ENCODE data around the gene WNT8B. TPM values are rescaled to one million over a fixed set of nuclear protein-coding genes. Genes with fewer than 3 reads are reported as not detected.

The WNT8B gene
- total RNA-seq, 1 donor from 2014 or later = not detected

DNA sequence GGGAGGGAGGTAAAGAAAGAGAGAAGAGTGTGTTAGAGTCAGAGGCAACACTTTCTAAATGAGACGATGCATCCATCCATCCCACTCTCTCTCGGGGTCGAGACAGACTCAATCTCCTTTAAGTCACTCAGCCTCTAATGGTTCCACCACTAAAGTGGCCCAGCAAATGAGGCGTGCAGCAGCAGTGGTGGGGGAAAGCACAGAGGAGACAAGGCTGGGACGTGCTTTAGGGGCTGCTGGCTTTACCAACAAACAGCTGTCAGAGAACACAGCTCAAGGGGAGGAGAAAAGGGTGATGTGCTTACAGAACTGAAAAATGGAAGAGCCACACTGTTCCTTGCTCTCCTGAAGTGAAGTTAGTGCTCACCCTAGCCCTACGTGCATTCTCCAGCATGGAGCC, 61.4 kb downstream of the WNT8B start:
- Histone ChIP-seq H3K4me3 (no peak overlapping the region), H3K36me3 (peaks cover 3 to 36% of the 10 kb centered on the region in 2 donors), H3K9me3 (no peaks in the 10 kb centered on the region), H3K27me3 (peaks cover 7% of the 10 kb centered on the region), H3K27ac (no peak overlapping the region), H3K4me1 (peaks cover 30% of the 10 kb centered on the region)
- intact Hi-C loops (cut with DNase I) = no loop called here
- TF ChIP-seq POLR2AphosphoS5 (IDR thresholded peaks at IDR 0.05; ENCODE audit: insufficient read depth in 1 of 2, low read depth in 1 of 2) (no peak), POLR2A (IDR thresholded peaks at IDR 0.05) (no peak)
- TF ChIP-seq, protein P1, sequence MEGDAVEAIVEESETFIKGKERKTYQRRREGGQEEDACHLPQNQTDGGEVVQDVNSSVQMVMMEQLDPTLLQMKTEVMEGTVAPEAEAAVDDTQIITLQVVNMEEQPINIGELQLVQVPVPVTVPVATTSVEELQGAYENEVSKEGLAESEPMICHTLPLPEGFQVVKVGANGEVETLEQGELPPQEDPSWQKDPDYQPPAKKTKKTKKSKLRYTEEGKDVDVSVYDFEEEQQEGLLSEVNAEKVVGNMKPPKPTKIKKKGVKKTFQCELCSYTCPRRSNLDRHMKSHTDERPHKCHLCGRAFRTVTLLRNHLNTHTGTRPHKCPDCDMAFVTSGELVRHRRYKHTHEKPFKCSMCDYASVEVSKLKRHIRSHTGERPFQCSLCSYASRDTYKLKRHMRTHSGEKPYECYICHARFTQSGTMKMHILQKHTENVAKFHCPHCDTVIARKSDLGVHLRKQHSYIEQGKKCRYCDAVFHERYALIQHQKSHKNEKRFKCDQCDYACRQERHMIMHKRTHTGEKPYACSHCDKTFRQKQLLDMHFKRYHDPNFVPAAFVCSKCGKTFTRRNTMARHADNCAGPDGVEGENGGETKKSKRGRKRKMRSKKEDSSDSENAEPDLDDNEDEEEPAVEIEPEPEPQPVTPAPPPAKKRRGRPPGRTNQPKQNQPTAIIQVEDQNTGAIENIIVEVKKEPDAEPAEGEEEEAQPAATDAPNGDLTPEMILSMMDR (IDR thresholded peaks at IDR 0.05) = no peak
- no peak for DNase-seq (ENCODE audit: extremely low spot score in 2 of 2)

DNA sequence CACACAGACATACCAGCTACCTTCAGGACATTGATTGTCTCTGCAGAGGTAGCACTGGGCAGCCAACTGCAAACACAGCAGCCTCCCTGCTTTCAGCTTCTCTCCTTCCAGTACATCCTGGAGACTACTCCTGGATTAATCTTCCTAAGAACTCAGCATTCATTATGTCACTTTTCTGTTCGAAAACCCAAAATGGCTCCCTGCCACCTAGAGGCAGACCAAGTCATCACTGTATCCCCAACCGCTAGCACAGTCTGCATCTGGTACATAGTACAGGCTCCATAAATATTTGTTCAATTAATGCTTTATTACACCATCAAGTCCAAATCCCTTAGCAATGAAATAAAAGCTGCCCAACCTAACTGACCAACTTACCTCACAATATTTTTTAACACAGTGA, 61.8 kb downstream of the WNT8B start:
- H3K9me3 ChIP-seq = no peaks in the 10 kb centered on the region
- intact Hi-C loops (cut with DNase I) = no loop called here
- no peak for DNase-seq (ENCODE audit: extremely low spot score in 2 of 2)
- no peak overlapping the region for H3K4me3 ChIP-seq
- TF ChIP-seq POLR2AphosphoS5 (IDR thresholded peaks at IDR 0.05; ENCODE audit: insufficient read depth in 1 of 2, low read depth in 1 of 2) (no peak), POLR2A (IDR thresholded peaks at IDR 0.05) (no peak)
- TF ChIP-seq, protein P1 (IDR thresholded peaks at IDR 0.05) = no peak
- no peak overlapping the region for H3K27ac ChIP-seq
- H3K36me3 ChIP-seq = peaks cover 3 to 36% of the 10 kb centered on the region in 2 donors
- H3K27me3 ChIP-seq = peaks cover 5% of the 10 kb centered on the region
- peaks cover 26% of the 10 kb centered on the region for H3K4me1 ChIP-seq

DNA sequence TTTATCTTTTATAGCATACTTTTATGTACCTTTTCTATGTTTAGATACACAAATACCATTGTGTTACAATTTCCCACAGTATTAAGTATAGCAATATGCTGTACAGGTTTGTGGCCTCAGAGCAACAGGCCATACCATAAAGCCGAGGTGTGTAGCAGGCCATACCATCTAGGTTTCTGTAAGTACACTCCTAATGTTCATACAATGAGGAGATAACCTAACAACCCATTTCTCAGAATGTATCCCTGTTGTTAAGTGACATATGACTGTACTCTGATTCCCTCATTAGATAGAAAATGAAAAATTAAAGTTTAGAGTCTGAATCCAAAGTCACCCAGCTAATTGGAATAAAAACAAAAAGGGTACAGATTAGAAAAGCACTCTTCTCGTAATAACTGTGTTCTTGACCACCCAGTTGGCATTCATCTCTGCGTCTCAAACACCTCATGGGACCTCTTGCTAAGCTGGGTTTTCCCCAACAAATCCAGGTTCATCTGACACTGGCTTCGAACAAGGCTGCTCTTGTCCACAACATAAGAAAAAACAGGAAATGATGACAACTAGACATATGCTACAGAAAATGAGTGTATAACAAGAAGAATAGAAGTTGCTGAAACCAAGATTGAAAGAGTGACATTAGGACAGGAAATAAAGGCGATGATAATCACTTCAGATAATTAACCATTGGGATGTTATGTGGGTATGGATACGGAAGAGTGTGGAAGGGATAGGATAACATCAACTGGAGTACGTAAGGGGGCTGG, 65.5 kb downstream of the WNT8B start:
- intact Hi-C loops (cut with DNase I) = no loop called here
- H3K36me3 ChIP-seq = peaks cover 3 to 33% of the 10 kb centered on the region in 2 donors
- no peak for DNase-seq (ENCODE audit: extremely low spot score in 2 of 2)
- peak overlapping the region; percentile 85 to 95 for H3K4me3 ChIP-seq
- peak overlapping the region; percentile 84 for H3K27ac ChIP-seq
- H3K27me3 ChIP-seq = no peaks in the 10 kb centered on the region
- peaks cover 27% of the 10 kb centered on the region for H3K4me1 ChIP-seq
- TF ChIP-seq POLR2AphosphoS5 (IDR thresholded peaks at IDR 0.05; ENCODE audit: insufficient read depth in 1 of 2, low read depth in 1 of 2) (no peak), POLR2A (IDR thresholded peaks at IDR 0.05) (no peak)
- TF ChIP-seq, protein P1 (IDR thresholded peaks at IDR 0.05) = no peak
- H3K9me3 ChIP-seq = no peaks in the 10 kb centered on the region

DNA sequence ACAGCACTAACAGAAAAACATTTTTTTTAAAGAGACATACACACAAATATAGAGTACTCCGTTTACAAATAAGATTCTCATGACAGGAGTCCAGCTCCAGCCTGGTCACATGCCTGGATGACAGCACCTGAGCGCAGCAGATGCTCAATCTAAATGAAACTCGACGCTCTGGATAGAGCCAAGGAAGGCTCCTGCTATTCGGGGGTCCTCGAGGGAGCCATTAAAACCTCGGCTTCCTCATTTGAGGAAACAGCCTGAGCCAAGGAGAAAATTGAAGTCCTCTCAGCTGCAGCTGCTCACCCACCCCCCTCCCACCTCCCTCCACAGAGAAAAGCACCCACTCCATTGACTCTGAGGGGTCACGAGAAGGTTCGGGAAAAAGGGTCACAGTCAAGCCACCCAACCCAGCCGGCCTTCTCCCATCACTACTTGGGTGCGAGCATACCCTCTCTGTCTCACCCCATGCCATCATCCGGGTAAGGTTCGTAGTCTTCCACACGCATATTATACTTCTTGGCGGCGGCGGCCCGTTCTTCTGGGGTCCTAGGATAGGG, 66.2 kb downstream of the WNT8B start:
- DNase-seq (ENCODE audit: extremely low spot score in 2 of 2) = no peak
- TF ChIP-seq POLR2AphosphoS5 (IDR thresholded peaks at IDR 0.05; ENCODE audit: insufficient read depth in 1 of 2, low read depth in 1 of 2) (no peak), POLR2A (IDR thresholded peaks at IDR 0.05) (no peak)
- TF ChIP-seq, protein P1 (IDR thresholded peaks at IDR 0.05) = no peak
- peaks cover 3 to 26% of the 10 kb centered on the region in 2 donors for H3K36me3 ChIP-seq

More for the DNA sequence above, 66.2 kb downstream of the WNT8B start:
- Histone ChIP-seq H3K4me1 (peaks cover 27% of the 10 kb centered on the region), H3K27me3 (no peaks in the 10 kb centered on the region), H3K27ac (peak overlapping the region; percentile 84), H3K9me3 (no peaks in the 10 kb centered on the region), H3K4me3 (peak overlapping the region; percentile 85 to 95)
- intact Hi-C loops (cut with DNase I) = no loop called here
